Measurements from ENCODE around the gene TRIO. TPM values are rescaled to one million over a fixed set of nuclear protein-coding genes. Genes with fewer than 3 reads are reported as not detected.
A peak's percentile ranks its signal among the peaks of the same experiment; 100 is the strongest.

The TRIO gene
- polyA plus RNA-seq, 1 of the 3 experiments (the other 2 are of a cell fraction), result 229 TPM

GRCh38 chr5:14416621-14417275 is 273.6 kb downstream of the TRIO start (continued):
- TF ChIP-seq CTCF (IDR thresholded peaks at IDR 0.05) (no peak), GABPA (IDR thresholded peaks at IDR 0.05; ENCODE audit: low read depth) (no peak), GATA2 (CRISPR knock-in tag; IDR thresholded peaks at IDR 0.05) (no peak), MEF2A (IDR thresholded peaks at IDR 0.05; ENCODE audit: borderline replicate concordance, low read depth) (no peak)

GRCh38 chr5:14417276-14417730 is 274.2 kb downstream of the TRIO start:
- Histone ChIP-seq H3K9me2 (no peaks in the 10 kb centered on the region), H2AFZ (ENCODE audit: low read depth) (no peak overlapping the region), H3K27me3 (ENCODE audit: insufficient read depth) (no peaks in the 10 kb centered on the region), H3K4me1 (ENCODE audit: control insufficient read depth in 1 of 2, insufficient read depth in 2 of 2, low read depth in 1 of 2, low read length in 1 of 2) (peaks cover 63 to 81% of the 10 kb centered on the region in 2 experiments), H4K20me1 (ENCODE audit: insufficient read depth) (no peaks in the 10 kb centered on the region), H3K4me3 (ENCODE audit: low read depth in 2 of 2, low read length in 1 of 2) (no peak overlapping the region), H3K4me2 (peak overlapping the region; percentile 68), H3K9ac (peak overlapping the region; percentile 50; the same call in 1 of the 2 replicates), H3F3A (replicated peaks; ENCODE audit: insufficient read depth) (peaks cover 68% of the 10 kb centered on the region), H3K79me2 (ENCODE audit: insufficient read depth) (peaks cover 89% of the 10 kb centered on the region), H3K36me3 (replicated peaks in 1 of 2; ENCODE audit: control insufficient read depth in 1 of 2, insufficient read depth in 2 of 2, low read length in 1 of 2) (peaks cover 44 to 53% of the 10 kb centered on the region in 2 experiments), H3K27ac (ENCODE audit: low read depth in 2 of 2, low read length in 1 of 2) (peak overlapping the region; percentile 98 to 100), H3K9me3 (no peaks in the 10 kb centered on the region)
- DNase-seq, result peak; percentile 88
- WGBS (ENCODE audit: low lambda C conversion rate), result 19% methylated on average over 5 of the region's 5 CpGs
- ChIA-PET CTCF (interaction anchor here (0.8 to 3.1 kb wide), 17 partner anchors 11 to 240 kb away, joined by 3 to 20 read pairs (median 4); no protein-coding TSS in a partner anchor), POLR2A (interaction anchor here (0.9 to 2.2 kb wide), 4 partner anchors 11 to 165 kb away, joined by 4 to 13 read pairs (median 7); partner anchors contain the start of gene OTULINL)
- TF ChIP-seq ELF1 (IDR thresholded peaks at IDR 0.05), result no peak
- peak; percentile 91 for TF ChIP-seq CHD2 (IDR thresholded peaks at IDR 0.05; ENCODE audit: low read length, partially characterized antibody)
- no peak for TF ChIP-seq GABPA (IDR thresholded peaks at IDR 0.05; ENCODE audit: low read depth)
- peak; percentile 62 for TF ChIP-seq MAX (IDR thresholded peaks at IDR 0.05; ENCODE audit: low read depth)
- peak; percentile 70 for TF ChIP-seq RAD21 (IDR thresholded peaks at IDR 0.05; ENCODE audit: low read length)
- TF ChIP-seq RXRA (IDR thresholded peaks at IDR 0.05; ENCODE audit: borderline replicate concordance, low read depth), result no peak
- TF ChIP-seq NRF1 (IDR thresholded peaks at IDR 0.05; ENCODE audit: low read depth, low read length), result no peak
- TF ChIP-seq REST (IDR thresholded peaks at IDR 0.05; ENCODE audit: low read depth, low read length), result peak; percentile 35; the same call in 1 of the 2 replicates
- peak; percentile 65; the same call in 1 of the 2 replicates for TF ChIP-seq RFX5 (IDR thresholded peaks at IDR 0.05; ENCODE audit: low read length)
- peak; percentile 75 for TF ChIP-seq GATA2 (CRISPR knock-in tag; IDR thresholded peaks at IDR 0.05)
- TF ChIP-seq IRF3 (IDR thresholded peaks at IDR 0.05; ENCODE audit: low read depth, low read length), result no peak
- 0 out of 2 replicates have a peak, but pooled peaks have one; percentile 25 for TF ChIP-seq TEAD4 (IDR thresholded peaks at IDR 0.05; ENCODE audit: borderline replicate concordance, insufficient read depth)
- TF ChIP-seq NFIC (IDR thresholded peaks at IDR 0.05; ENCODE audit: borderline replicate concordance), result no peak
- no peak for TF ChIP-seq MEF2A (IDR thresholded peaks at IDR 0.05; ENCODE audit: borderline replicate concordance, low read depth)
- no peak; the same call in 1 of the 2 replicates for TF ChIP-seq YY1 (IDR thresholded peaks at IDR 0.05; ENCODE audit: low read depth)
- TF ChIP-seq EP300 (IDR thresholded peaks at IDR 0.05; ENCODE audit: borderline replicate concordance in 1 of 2, low read depth in 1 of 2, low read length in 1 of 2), result peak; percentile 10 to 99; a peak in 2 of 4 replicates
- TF ChIP-seq FOSL2 (IDR thresholded peaks at IDR 0.05; ENCODE audit: borderline replicate concordance, low read depth), result no peak; the same call in 1 of the 2 replicates
- TF ChIP-seq POLR2AphosphoS5 (IDR thresholded peaks at IDR 0.05; ENCODE audit: low read depth, low read length), result no peak; the same call in none of the 2 replicates
- TF ChIP-seq MXI1 (IDR thresholded peaks at IDR 0.05; ENCODE audit: low read depth, low read length), result peak; percentile 83
- TF ChIP-seq SIN3A (IDR thresholded peaks at IDR 0.05; ENCODE audit: borderline replicate concordance, low read depth, low read length), result 0 out of 2 replicates have a peak, but pooled peaks have one; percentile 28
- TF ChIP-seq USF2 (IDR thresholded peaks at IDR 0.05; ENCODE audit: borderline replicate concordance, low read depth, low read length), result no peak
